LNCaP clone FGC (cell line): ENCODE results near the gene TMEM14B.

Source experiments
- DNase-seq: peaks from one replicate; pipeline ENCODE4 v3.0.0-alpha.2; 2011; ENCODE audit warnings: low read depth
- H3K4me3 ChIP-seq: 2 replicates; pipeline ENCODE4 v1.5.1; 2011; ENCODE audit warnings: mild to moderate bottlenecking, low read depth, low read length, control low read depth
- CTCF ChIP-seq: IDR thresholded peaks from 2 replicates; pipeline ENCODE4 v1.5.1; 2012; ENCODE audit warnings: mild to moderate bottlenecking; ENCODE audit not compliant: control insufficient read depth, insufficient read depth; ENCODE audit errors: extremely low read depth

The TMEM14B gene

GRCh38 chr6:10793035-10793434 lies 45.4 kb downstream of the TMEM14B start:
- no peak for DNase-seq
- H3K4me3 ChIP-seq: no peak overlapping the region
- TF ChIP-seq CTCF: no peak

GRCh38 chr6:10793695-10794094 lies 46.1 kb downstream of the TMEM14B start:
- H3K4me3 ChIP-seq: no peak overlapping the region
- no peak for TF ChIP-seq CTCF
- DNase-seq: no peak

- no peak overlapping the region for H3K4me3 ChIP-seq
- DNase-seq: no peak
- no peak for TF ChIP-seq CTCF
These were observed 46.6 kb downstream of the TMEM14B start for GRCh38 chr6:10794239-10794638.

- TF ChIP-seq CTCF: no peak
- H3K4me3 ChIP-seq: no peak overlapping the region
- DNase-seq: no peak
These were observed 53.2 kb downstream of the TMEM14B start for GRCh38 chr6:10800810-10801209.

- peak; percentile 94 for TF ChIP-seq CTCF
- peak; percentile 30 for DNase-seq
- no peak overlapping the region for H3K4me3 ChIP-seq
These were observed 53.7 kb downstream of the TMEM14B start for GRCh38 chr6:10801224-10801848.
